HG02970 (cell line): ENCODE data around the gene ATP2C2.

Experiments used
- ATAC-seq: cut with Tn5 transposase; IDR thresholded peaks from one replicate; pipeline ENCODE4 v1.9.1; 2021; ENCODE audit warnings: mild to moderate bottlenecking, moderate library complexity, moderate number of reproducible peaks; ENCODE audit not compliant: unreplicated experiment, low FRiP score

ATP2C2 gene

DNA sequence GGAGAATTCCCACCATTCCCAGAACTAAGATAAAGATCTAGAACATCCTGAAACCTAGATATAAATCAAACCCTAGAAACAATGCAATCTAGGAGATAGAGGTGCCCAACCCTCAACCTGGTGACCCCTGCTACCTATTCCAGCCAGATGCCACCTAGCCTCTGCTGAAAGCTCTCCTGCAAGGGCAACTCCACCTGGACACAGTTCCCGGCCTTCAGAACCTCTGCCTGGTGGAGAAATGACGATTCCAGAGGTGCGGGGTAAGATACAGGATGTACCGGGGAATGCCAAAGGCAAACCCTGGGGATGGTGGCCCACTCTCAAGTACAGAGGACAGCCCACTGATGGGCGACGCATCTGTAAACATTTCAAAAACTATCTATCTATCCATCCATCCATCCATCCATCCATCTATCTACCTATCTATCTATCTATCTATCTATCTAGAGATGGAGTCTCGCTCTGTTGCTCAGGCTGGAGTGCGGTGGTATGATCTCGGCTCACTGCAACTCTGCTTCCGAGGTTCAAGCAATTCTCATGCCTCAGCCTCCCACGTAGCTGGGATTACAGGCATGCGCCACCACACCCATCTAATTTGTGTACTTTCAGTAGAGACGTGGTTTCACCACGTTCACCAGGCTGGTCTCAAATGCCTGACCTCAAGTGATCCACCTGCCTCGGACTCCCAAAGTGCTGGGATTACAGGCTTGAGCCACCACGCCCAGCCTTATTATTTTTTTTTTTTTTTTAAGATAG is 117.1 kb downstream of the ATP2C2 start:
- ATAC-seq, result no peak

DNA sequence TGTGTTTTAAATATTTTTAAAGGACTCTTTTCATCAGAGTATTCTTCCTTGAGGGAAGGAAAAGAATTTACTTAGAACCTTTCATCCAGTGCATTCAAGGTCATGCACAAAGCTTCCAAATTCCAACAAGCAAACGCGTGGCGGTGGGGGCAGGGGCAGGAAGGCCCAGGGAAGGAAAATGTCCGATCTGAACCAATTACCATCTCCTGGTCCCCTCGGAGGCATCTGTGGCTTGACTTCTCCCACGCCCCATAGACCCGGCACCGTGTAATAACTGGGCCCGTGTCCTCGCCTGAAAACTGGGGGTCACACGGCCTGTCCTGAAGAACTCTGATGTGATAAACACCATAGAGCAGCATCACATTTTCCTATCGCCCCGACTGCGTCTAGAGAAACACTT is 117.8 kb downstream of the ATP2C2 start:
- ATAC-seq, result no peak

DNA sequence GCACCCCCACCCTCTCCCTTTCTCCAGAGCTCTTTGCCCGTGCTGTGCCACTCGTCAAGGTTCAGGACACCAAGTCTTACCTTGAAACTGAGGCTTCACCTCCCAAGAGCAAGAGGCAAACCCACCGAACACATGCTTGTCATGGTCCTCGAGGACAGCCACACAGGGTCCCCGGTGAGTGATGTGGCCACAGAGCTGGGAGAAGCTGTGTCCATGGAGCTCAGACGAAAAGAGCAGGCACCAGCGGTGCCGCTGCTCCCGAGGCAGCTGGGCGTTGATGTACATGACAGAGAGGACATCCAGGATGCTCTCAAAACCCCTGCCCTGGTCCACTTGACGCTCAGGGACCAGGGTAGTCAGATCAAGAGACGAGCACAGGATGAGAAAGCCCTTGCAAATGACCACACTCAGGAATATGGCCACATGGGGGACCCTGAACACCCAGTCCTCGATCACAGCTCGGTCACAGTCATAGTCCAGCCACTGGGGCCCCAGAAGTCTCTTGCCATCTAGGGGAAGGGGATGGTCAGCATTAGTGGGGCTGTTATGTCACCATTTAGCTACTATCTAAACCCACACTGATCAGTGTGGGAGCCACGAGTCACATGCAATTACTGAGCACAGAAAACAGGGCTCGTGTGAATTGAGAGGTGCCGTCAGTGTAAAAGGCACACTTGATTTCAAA is 118.4 kb downstream of the ATP2C2 start:
- ATAC-seq, result no peak

DNA sequence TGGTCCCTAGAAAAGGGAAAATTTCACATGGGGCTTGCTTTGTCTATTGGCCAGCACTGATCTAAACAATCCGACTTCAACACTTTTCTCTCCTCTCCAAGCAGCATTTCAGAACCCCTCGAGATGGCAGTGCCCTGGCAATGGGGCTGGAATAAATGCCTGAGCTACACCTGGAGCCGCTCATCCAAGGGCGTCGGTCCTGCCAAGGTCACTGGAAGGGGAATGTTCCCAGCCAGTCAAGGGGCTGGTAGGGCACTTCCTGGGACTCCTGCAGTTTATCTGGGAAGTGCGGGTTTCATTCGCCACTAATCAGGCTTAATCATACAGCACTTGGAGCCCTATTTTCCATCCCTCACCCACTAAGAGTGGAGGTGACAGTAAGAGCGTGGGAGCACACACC is 119.0 kb downstream of the ATP2C2 start:
- no peak for ATAC-seq

DNA sequence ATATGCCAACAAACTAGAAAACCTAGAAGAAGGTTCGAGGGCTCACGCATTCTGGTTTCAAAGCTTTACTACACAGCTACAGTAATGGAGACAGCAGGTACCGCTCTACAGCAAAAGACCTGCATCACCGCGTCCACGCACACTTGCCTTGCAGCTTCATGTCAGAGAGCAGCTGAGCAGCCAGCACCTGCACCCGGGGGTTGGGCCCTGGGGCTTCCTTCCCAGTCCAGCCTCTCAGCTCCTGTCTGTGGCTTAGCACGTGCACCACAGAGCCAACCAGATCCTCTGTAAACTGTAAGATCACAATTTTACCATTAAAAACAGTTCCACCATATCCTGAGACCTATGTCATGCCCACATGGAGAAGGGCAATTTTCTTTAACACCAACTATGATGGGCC is 120.8 kb downstream of the ATP2C2 start:
- no peak for ATAC-seq

DNA sequence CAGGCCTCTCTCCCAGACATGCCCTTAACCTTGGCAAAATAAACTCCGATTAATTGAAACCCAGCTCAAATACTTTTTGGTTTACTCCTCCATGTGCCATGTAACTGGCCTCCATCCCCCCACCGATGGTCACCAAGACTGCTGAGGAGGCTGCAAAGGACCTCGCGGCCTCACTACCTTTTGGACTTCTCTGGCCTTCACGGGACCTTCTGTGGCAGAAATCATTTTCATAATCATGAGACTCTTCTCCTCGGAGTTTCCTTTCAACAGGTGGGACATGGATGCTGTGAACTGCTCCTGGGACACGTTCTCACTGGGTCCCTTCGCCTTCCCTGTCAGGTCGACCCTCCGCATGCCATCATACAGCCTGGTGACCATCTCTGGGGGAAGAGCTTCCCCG is 127.2 kb downstream of the ATP2C2 start:
- ATAC-seq, result no peak

DNA sequence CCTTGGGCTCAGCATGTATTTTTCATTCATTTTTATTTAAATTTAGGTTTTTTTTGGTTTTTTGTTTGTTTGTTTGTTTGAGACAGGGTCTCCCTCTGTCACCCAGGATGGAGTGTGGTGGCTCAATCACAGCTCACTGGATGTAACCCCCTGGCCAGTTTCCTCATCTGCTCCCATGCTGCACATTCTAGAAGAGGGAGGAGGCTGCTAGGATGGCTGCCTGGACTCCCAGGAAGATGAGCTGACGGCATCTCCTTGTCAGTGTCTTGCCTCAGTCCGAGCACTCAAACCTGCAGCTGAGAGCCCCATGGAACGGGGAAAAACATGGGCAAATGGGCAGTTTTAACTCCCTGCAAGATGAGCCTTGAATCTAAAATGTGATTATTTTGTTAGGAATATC is 128.7 kb downstream of the ATP2C2 start:
- ATAC-seq, result no peak

DNA sequence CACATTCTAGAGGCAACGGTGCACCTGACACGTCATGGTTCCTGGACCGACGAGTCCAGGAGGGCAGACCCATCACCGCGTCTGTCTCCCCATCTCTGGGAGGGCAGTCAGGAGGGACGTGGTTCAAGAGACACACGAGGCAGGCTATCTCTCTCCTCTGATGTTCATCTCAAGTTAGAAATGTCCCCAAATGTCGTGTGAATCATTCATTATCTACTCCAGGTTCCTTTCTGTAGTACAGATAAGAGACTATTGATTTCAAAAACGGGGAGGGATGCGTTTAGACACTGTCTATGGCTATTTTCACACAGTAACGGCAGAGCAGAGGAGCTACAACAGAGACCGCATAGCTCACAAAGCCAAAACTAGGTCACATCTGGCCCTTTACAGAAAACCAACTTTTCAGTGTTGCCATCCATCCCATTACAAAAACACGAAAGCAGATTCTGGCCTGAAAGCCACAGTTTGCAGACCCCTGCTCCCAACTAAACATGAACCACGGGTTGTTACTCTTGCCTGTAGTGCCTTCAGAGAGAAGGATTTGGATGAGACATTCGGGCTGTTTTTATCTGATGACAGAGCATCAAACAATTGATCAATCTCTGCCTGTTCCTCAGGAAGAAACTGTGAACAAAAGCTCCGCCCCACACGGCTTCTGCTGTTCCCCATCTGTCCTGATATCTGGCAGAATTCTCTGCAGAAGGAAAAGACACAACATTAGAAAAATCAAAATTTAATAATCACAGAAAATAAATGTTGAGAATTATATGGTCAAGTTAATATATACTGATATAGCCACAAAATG is 129.3 kb downstream of the ATP2C2 start:
- no peak for ATAC-seq

DNA sequence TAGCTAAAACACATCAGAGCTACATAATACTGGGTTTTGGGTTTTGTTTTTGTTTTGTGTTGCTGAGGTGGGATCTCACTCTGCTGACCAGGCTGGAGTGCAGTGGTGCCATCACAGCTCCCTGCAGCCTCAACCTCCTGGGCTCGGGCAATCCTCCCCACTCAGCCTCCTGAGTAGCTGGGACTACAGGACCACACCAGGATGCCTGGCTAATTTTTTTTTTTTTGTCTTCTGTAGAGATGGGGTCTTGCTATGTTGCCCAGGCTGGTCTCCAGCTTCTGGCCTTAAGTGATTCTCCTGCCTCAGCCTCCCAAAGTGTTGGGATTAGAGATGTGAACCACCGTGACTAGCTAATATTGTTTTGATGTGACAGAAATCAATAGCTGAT is 129.9 kb downstream of the ATP2C2 start:
- no peak for ATAC-seq

DNA sequence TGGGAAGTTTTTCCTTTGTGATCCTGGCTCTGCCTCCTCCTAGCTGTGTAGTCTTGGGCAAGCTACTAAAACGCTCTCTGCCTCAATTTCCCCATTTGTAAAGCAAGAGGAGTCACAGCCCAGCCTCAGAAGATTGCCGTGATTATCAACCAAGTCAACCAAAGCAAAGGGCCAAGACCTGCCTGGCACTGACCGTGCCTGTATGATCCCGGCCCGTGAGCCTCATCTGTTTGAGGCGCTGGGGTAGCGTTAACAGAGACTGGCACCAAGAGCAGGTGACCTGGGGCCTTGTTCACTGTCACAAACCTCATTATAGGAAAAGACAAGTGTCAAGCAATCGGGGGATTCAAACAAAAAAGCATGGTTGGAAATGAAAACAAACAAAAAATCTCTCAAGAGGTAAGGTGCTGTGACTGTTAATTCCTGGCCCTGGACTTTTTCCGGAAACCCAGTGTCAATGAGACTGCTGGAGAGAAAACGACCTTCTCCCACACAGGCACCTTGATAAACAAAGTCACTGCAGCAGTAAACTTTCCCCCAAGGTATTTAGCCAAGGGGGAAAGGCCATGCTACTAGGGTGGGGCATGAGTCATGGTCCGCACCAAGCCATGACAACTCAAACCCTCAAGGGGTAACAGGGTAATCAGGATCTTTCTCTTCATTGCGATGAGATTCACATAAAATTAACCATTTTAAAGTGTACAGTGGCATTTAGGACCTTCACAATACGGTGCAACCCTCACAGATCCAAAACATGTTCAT is 130.7 kb downstream of the ATP2C2 start:
- no peak for ATAC-seq

DNA sequence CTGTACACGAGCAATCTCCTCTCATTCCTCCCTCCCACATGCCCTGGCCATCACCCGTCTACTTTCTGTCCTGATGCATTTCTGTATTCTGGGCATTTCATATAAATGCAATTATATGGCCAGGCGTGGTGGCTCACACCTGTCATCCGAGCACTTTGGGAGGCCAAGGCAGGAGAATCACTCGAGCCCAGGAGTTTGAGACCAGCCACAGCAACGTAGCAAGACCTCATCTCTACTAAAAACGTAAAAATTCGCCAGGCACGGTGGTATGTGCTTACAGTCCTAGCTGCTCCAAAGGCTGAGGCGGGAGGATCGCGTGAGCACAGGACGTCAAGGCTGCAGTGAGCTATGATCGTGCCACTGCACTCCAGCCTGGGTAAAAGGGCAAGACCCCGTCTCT is 131.3 kb downstream of the ATP2C2 start:
- ATAC-seq, result no peak

DNA sequence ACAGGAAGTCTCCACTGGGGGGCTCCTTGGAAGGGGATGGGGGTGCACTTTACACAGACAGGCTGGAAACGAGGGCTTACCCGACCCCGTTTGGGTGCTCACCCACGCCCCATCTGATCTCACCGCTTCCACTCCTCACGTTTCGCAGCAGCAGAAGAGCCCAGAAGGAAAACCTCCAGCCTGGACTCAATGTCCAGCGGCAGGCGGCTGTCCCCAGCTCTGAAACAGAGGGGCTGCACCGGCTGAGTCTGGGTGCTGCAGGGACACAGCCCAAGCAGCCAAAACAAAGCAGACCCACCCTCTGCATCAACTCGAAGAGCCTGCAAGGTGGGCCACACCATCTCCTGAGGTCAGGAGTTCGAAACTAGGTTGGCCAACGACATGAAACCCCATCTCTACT is 132.2 kb downstream of the ATP2C2 start:
- ATAC-seq, result no peak

DNA sequence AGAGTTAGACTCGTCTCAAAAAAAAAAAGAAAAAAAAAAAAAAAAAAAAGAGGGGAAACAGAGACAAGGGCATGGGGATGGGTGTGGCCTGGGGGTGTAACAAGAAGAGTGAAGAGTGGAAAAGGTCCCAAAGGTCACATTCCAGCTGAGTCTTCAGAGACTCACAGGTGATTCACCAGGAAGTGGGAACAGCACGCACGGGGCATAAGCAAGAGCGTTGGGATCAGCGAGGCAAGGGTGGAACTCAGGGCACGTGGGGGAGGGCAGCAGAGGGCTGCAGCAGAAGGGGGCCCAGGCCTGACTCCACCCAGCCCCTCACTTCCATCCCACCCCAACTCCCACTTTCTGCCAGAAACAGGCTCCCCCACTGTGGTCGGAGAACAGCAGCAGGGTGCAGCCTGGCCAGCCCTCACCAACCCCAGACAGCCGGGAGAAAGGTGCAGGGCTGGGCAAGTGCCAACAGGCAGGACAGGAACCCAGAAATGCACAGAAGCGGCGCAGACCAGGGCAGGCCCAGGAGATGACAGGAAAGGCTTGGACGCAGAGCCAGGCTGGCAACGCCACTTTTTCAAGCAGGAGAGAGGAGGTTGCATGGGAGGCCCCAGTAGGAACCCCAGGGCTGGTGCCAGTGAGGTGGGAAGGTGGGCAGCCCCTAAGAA is 132.9 kb downstream of the ATP2C2 start:
- ATAC-seq, result no peak

DNA sequence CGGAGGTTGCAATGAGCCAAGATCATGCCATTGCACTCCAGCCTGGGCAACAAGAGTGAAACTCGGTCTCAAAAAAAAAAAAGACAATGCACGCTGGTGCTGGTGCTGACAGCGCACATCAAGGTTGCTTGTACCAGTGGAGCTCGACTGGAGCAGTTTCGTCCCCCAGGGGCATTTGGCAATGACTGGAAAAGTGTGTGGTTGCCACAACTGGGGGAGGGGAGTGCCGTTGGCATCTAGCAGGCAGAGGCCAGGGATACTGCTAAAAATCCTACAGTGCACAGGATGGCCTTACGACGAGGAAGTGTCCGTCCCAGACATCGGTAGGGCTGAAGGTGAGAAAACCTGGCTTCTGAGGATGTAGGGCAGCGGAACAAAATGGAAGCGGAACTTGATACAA is 133.7 kb downstream of the ATP2C2 start:
- ATAC-seq, result no peak

DNA sequence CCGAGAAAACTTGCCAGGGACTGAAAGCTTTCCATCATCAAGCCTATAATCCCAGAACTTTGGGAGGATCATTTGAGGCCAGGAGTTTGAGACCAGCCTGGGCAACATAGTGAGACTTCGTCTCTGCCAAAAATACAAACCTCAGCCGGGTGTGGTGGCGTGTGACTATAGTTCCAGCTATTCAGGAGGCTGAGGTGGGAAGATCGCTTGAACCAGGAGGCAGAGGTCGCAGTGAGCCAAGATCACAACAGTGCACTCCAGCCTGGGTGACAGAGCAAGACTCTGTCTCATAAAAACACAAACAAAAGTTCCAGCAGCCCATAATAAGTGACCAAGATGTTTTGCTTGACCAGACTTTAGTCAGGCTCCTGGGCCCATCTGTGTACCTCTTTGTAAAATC is 134.2 kb downstream of the ATP2C2 start:
- no peak for ATAC-seq

DNA sequence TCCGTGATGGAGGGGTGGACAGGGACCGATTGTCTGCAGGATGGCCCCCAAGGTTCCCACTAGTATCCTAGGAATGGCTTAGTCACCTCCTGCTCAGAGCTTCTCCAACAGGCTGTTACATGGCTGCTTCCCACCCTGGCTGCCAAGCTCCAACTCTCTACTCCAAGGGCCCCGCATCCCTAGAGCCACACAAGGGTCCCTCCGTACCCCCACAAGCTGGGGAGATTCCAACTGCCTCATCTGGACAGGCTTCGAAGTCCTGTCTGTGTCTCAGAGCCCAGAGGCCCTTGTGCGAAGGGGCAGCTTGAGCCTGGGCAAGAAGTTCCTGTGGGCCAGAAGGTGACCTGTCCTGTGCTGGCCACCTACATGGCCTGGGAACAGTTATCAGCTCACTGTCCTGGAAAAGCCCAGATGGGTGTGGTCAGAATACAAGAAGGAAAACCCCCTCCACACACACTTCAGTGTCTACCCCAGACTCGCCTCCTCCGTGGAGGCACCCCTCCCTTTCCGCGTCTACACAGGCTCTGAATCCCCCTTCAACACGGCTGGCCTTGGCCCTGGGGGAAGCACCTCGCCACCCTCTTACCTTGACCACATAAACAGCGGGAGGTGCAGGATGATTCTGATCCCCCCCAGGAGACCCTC is 135.5 kb downstream of the ATP2C2 start:
- no peak for ATAC-seq

DNA sequence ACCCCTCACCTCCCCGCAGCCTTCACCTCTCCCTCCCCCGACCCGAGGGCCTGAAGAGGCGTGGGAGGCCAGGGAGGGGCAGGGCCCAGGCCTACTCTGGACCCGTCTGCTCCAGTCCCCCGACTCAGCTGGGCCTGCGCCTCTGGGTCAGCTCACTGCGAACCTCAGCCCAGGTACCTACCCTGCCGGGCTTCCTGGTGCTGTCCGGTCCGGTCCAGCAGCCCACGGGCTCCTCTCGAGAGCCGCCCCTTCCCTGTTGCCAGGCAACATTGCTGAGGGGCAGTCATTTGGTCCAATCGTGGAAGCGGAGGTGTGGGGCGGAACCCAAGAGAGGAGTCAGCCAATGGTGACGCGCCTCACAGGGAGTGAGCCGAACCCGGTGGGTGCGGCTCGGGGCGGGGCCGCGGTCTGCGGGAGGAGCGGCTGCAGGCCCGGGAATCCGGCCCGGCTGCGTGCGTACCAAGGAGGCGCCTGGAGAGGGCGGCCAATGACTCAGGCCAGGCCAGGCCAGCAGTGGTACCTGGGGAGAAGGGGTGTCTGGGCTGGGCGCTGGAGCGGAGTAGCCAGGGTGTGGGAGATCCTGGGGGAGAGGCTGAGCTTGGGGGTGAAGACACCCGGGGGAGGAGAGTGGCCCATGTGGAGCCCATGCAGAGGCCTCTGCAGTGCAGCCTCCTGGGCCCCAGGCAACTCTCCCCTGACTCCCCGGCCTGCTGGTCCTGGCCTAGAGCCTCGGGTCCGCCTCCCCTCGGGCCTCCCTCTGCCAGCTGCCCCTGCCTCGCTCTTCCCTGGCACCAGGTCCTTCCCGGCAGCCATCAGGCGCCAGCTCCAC is 136.3 kb downstream of the ATP2C2 start, which contains the start of gene MEAK7:
Gene MEAK7 (minus strand): TSS at position 240 of the 829 bp plus-strand sequence. CDS start 6,573 bp downstream, outside the sequence.
- peak; percentile 89 for ATAC-seq

DNA sequence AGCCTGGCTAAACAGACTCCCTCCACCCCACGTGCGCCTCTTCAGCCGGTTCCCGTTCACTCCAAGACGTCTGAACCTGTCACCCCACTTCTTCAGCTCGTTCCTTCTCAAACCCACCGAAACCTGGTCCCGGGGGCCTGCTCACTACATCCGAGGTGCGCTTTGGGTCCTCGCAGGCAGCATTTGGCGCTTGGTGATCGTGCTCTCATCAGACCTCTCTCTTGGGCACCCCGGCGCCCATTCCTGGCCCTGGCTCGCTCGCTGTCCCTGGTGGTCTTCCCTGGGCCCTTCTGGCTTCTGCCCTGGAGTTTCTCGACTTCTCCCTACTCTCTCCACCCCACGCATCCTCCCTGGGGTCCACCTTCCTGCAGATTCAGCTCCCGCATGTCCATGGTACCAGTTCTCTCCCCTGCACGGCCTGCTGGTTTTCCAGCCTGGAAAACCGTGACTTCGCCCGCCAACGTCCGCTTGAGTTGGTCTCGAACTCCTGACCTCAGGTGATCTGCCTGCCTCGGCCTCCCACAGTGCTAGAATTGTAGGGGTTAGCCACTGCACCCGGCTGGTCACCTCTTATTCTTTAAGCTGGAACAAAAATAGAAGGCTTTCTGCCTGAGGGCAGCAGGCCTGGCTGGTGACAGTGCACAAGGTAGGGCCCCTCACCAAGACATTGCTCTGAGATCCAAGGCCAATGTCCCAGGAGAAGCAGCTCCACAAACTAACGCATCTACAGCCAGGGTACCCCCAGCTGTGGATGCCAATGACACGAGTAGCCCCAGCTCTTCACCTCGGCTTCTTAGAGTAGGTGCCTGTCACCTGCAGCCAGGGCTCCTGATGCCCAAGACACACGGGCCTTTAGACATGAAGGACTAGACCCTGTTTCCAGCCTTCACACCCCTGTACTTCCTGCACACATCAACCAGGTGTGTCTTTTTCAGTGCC is 137.2 kb downstream of the ATP2C2 start:
- no peak for ATAC-seq
